CD8-positive, alpha-beta memory T cell (primary cell): ENCODE results near the gene LIFR. TPM values are rescaled to one million over a fixed set of nuclear protein-coding genes. Genes with fewer than 3 reads are reported as not detected.

ENCODE experiments used
- CTCF ChIA-PET: fragments of 350-600 bp; sonication (Branson Sonifier 250); formaldehyde crosslinking; loops from one replicate; lab custom pipeline; 2021; ENCODE audit warnings: antibody characterized with exemption; lab: Charles Lee
- POLR2A ChIA-PET: fragments of 350-600 bp; sonication (Branson Sonifier 250); formaldehyde crosslinking; loops from one replicate; lab custom pipeline; 2021; ENCODE audit warnings: antibody characterized with exemption; lab: Charles Lee
- DNase-seq, 5 donors: peaks; one replicate each; pipeline versions ENCODE4 v3.0.0 to v3.0.0-alpha.2; 2020 to 2022; ENCODE audit warnings: mixed read lengths in 1 of 5
- H3K27ac ChIP-seq: one replicate; pipeline ENCODE4 v1.7.0; 2013; ENCODE audit warnings: low read depth, mild to moderate bottlenecking, low read length, moderate library complexity
- H3K27me3 ChIP-seq: 2 replicates; pipeline ENCODE4 v1.7.0; 2013; ENCODE audit warnings: low read length, mild to moderate bottlenecking; ENCODE audit not compliant: insufficient read depth, poor library complexity, severe bottlenecking
- H3K36me3 ChIP-seq: 2 replicates; pipeline ENCODE4 v1.7.0; 2013; ENCODE audit warnings: mild to moderate bottlenecking, low read length, moderate library complexity; ENCODE audit not compliant: insufficient read depth
- H3K4me1 ChIP-seq: 2 replicates; pipeline ENCODE4 v1.7.0; 2013; ENCODE audit warnings: mild to moderate bottlenecking, low read length, moderate library complexity; ENCODE audit not compliant: insufficient read depth
- H3K4me3 ChIP-seq: 2 replicates; pipeline ENCODE4 v1.7.0; 2013; ENCODE audit warnings: mild to moderate bottlenecking, low read length
- H3K9me3 ChIP-seq: 2 replicates; pipeline ENCODE4 v1.7.0; 2013; ENCODE audit warnings: mild to moderate bottlenecking, low read length
- H3K27ac Mint-ChIP-seq, 8 donors: one replicate each; pipeline ENCODE4 v1.8.0; 2020 to 2021; ENCODE audit warnings: mixed read lengths in 8 of 8, mild to moderate bottlenecking in 6 of 8, inconsistent platforms in 3 of 8, moderate library complexity in 3 of 8
- H3K27me3 Mint-ChIP-seq, 2 donors: one replicate each; pipeline ENCODE4 v1.8.0; 2020 to 2021; ENCODE audit warnings: mixed read lengths in 2 of 2, mild to moderate bottlenecking in 1 of 2, moderate library complexity in 1 of 2
- H3K36me3 Mint-ChIP-seq, 3 donors: one replicate each; pipeline ENCODE4 v1.8.0; 2020 to 2021; ENCODE audit warnings: mixed read lengths in 3 of 3, inconsistent platforms in 1 of 3, mild to moderate bottlenecking in 1 of 3
- H3K4me1 Mint-ChIP-seq, 3 donors: one replicate each; pipeline ENCODE4 v1.8.0; 2020 to 2021; ENCODE audit warnings: mixed read lengths in 3 of 3, inconsistent platforms in 1 of 3, mild to moderate bottlenecking in 1 of 3
- H3K4me3 Mint-ChIP-seq, 7 donors: one replicate each; pipeline ENCODE4 v1.8.0; 2020 to 2021; ENCODE audit warnings: mixed read lengths in 7 of 7, mild to moderate bottlenecking in 6 of 7, moderate library complexity in 4 of 7, inconsistent platforms in 2 of 7
- H3K9me3 Mint-ChIP-seq, 5 donors: one replicate each; pipeline ENCODE4 v1.8.0; 2020 to 2022; ENCODE audit warnings: mixed read lengths in 5 of 5, mild to moderate bottlenecking in 3 of 5, moderate library complexity in 2 of 5, inconsistent platforms in 1 of 5
- polyA plus RNA-seq: library from polyadenylated mRNA; unstranded; fragments of 300-500 nt; fragmentation: Illumina TruSeq; gene quantifications from one replicate; pipeline ENCODE4 v1.2.3, GENCODE V29; 2021
- total RNA-seq, 2 experiments: library from RNA; stranded (reverse); gene quantifications; one replicate each; pipeline ENCODE4 v1.2.3, GENCODE V29; 2021

The LIFR gene
- total and polyA plus RNA-seq, 3 experiments from 2014 or later: not detected

- Mint-ChIP-seq H3K4me3 (no peak overlapping the region), H3K27ac (no peak overlapping the region), H3K27me3 (peaks cover 23 to 63% of the 10 kb centered on the region in 2 donors), H3K36me3 (no peaks in the 10 kb centered on the region), H3K9me3 (no peaks in the 10 kb centered on the region), H3K4me1 (peaks cover 0 to 3% (median 2%) of the 10 kb centered on the region in 3 donors)
- no peak for DNase-seq
- POLR2A ChIA-PET: no interaction called here
- CTCF ChIA-PET: no interaction called here
- no peaks in the 10 kb centered on the region for H3K9me3 ChIP-seq
- no peak overlapping the region for H3K4me3 ChIP-seq
- no peak overlapping the region for H3K27ac ChIP-seq
- no peaks in the 10 kb centered on the region for H3K36me3 ChIP-seq
- no peaks in the 10 kb centered on the region for H3K4me1 ChIP-seq
- H3K27me3 ChIP-seq: peaks cover 18% of the 10 kb centered on the region
Observed at GRCh38 chr5:38445374-38446028, 110.9 kb downstream of the LIFR start.

DNA sequence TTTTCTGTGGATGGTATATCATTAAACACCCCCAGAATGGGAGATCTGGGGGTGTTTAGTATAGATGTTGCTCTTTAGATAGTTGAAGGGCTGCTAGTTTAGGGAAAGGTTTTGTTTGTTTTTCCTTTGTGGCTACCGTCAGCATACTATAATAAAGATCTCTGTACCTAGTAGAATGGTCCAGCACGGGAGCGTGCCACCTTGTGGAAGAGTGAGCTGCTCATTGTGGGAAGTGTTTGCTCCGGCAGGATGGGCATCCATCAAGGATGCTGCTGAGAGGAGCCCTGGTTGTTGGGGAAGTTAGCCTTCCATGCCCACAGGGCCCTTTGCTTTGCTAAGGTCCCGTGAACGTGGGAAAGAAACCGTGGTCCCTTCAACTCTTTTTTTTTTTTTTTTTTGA is 113.1 kb downstream of the LIFR start:
- Histone ChIP-seq H3K27me3 (no peaks in the 10 kb centered on the region), H3K36me3 (no peaks in the 10 kb centered on the region)
- POLR2A ChIA-PET: no interaction called here

DNA sequence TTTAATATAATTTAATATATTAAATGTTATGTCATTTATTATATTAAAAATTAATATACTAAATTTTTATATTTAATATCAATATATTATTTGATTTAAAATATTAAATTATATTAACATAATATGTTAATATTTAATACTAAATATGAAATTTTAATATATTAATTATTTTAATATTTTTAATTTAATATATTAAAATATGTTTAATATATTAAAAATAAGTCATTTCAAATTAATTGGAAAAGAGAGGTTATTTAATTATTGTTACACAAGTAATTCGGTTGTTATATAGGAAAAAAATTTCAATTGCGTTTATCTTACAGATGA is 114.2 kb downstream of the LIFR start:
- no peaks in the 10 kb centered on the region for H3K9me3 Mint-ChIP-seq
- DNase-seq: no peak
- POLR2A ChIA-PET: interaction anchor here (0.7 kb wide), 1 partner anchor 11 kb away, joined by 4 read pairs; no protein-coding TSS in a partner anchor
- H3K4me3 Mint-ChIP-seq: no peak overlapping the region
- CTCF ChIA-PET: interaction anchor here (0.6 to 4.1 kb wide), 39 partner anchors 9 to 1611 kb away, joined by 3 to 49 read pairs (median 4); no protein-coding TSS in a partner anchor
- no peaks in the 10 kb centered on the region for H3K27me3 ChIP-seq
- no peak overlapping the region for H3K4me3 ChIP-seq
- H3K9me3 ChIP-seq: no peaks in the 10 kb centered on the region
- no peaks in the 10 kb centered on the region for H3K36me3 ChIP-seq
- H3K4me1 Mint-ChIP-seq: peaks cover 0 to 3% (median 2%) of the 10 kb centered on the region in 3 donors
- H3K27ac ChIP-seq: no peak overlapping the region
- no peak overlapping the region for H3K27ac Mint-ChIP-seq
- H3K27me3 Mint-ChIP-seq: peaks cover 7 to 42% of the 10 kb centered on the region in 2 donors
- H3K36me3 Mint-ChIP-seq: no peaks in the 10 kb centered on the region
- no peaks in the 10 kb centered on the region for H3K4me1 ChIP-seq

More for the DNA sequence above, 113.1 kb downstream of the LIFR start:
- Mint-ChIP-seq H3K27me3 (peaks cover 13 to 50% of the 10 kb centered on the region in 2 donors), H3K4me1 (peaks cover 0 to 3% (median 2%) of the 10 kb centered on the region in 3 donors), H3K4me3 (no peak overlapping the region), H3K27ac (no peak overlapping the region), H3K36me3 (no peaks in the 10 kb centered on the region), H3K9me3 (no peaks in the 10 kb centered on the region)
- CTCF ChIA-PET: no interaction called here
- Histone ChIP-seq H3K4me1 (no peaks in the 10 kb centered on the region), H3K9me3 (no peaks in the 10 kb centered on the region), H3K4me3 (no peak overlapping the region), H3K27ac (no peak overlapping the region)
- no peak for DNase-seq

- no peaks in the 10 kb centered on the region for H3K27me3 ChIP-seq
- POLR2A ChIA-PET: interaction anchor here (0.7 kb wide), 1 partner anchor 12 kb away, joined by 4 read pairs; no protein-coding TSS in a partner anchor
Observed at GRCh38 chr5:38441453-38442246, 114.8 kb downstream of the LIFR start.

DNA sequence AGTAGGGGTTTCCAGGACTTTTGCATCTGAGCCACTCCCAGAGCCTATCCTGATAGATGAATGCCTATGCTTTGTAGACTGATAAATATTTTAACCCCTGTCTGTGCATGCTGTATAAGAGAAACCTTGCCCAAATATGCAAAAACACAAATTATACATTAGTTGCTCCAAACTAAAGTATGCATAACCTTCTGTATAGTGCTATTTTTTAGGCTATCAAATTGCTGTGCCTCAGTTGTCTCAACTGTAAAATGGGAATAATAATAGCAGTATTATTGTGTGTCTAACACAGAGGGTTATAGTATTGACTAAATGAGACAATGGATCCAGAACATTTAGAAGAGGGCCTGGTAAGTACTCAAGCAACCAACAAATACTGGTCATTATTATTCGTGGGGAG is 117.7 kb downstream of the LIFR start:
- Histone ChIP-seq H3K9me3 (no peaks in the 10 kb centered on the region), H3K27ac (no peak overlapping the region), H3K27me3 (no peaks in the 10 kb centered on the region), H3K36me3 (no peaks in the 10 kb centered on the region), H3K4me1 (no peaks in the 10 kb centered on the region), H3K4me3 (no peak overlapping the region)
- Mint-ChIP-seq H3K4me1 (peaks cover 0 to 3% (median 2%) of the 10 kb centered on the region in 3 donors), H3K36me3 (no peaks in the 10 kb centered on the region), H3K9me3 (no peaks in the 10 kb centered on the region), H3K27me3 (peaks cover 5 to 45% of the 10 kb centered on the region in 2 donors), H3K27ac (no peak overlapping the region), H3K4me3 (no peak overlapping the region)
- ChIA-PET CTCF (no interaction called here), POLR2A (no interaction called here)
- no peak for DNase-seq

More at GRCh38 chr5:38441453-38442246, 114.8 kb downstream of the LIFR start:
- no peak overlapping the region for H3K4me3 Mint-ChIP-seq
- peaks cover 7 to 42% of the 10 kb centered on the region in 2 donors for H3K27me3 Mint-ChIP-seq
- H3K27ac Mint-ChIP-seq: no peak overlapping the region
- DNase-seq: peak; percentile 62 to 82 (median 66)
- Histone ChIP-seq H3K36me3 (no peaks in the 10 kb centered on the region), H3K9me3 (no peaks in the 10 kb centered on the region), H3K4me3 (no peak overlapping the region), H3K4me1 (no peaks in the 10 kb centered on the region), H3K27ac (no peak overlapping the region)
- H3K4me1 Mint-ChIP-seq: peaks cover 0 to 3% (median 2%) of the 10 kb centered on the region in 3 donors
- H3K36me3 Mint-ChIP-seq: no peaks in the 10 kb centered on the region
- H3K9me3 Mint-ChIP-seq: no peaks in the 10 kb centered on the region
- CTCF ChIA-PET: interaction anchor here (0.6 to 4.1 kb wide), 42 partner anchors 9 to 1612 kb away, joined by 3 to 49 read pairs (median 3); no protein-coding TSS in a partner anchor

- H3K9me3 ChIP-seq: no peaks in the 10 kb centered on the region
Observed at GRCh38 chr5:38434966-38435705, 121.3 kb downstream of the LIFR start.

DNA sequence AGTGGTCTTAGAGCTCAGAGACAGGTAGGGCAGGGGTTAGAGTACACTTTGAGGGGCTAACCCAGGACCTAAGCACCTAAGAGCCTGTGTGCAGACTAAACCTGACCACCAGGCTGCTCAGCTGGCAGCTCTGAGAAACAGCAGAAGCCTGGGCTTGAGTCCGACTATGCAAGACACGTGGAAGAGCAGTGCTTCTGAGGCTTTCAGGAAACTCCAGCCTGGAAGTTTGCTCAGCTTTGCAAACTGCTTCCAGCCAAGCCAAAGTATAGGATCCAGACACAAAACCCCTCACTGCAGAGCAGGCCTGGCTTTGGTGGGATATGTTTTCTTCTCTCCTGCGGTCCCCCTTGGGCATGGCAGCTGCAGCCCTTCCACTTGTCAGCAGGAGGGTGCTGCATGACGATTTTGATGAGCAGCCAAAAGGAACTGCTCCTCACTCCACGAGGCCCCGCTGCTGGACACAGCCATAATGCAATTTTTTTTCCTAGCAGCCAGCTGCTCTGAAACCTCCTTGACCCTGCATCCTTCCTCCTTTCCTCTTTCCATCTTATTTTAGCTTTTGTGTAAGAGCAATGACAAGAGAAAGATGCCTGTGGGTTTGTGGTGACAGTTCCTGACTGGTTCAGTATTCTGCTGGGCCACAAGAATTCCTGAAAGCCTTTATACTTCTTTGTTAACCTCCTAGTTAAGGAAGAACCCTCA is 123.1 kb downstream of the LIFR start:
- Mint-ChIP-seq H3K4me3 (no peak overlapping the region), H3K27ac (peak overlapping the region in 1 of 8 donors; percentile 60), H3K27me3 (peaks cover 11 to 48% of the 10 kb centered on the region in 2 donors), H3K36me3 (no peaks in the 10 kb centered on the region), H3K4me1 (no peaks in the 10 kb centered on the region), H3K9me3 (no peaks in the 10 kb centered on the region)
- no peaks in the 10 kb centered on the region for H3K9me3 ChIP-seq
- no peaks in the 10 kb centered on the region for H3K4me1 ChIP-seq
- no peak for DNase-seq
- ChIA-PET CTCF (interaction anchor here (1.8 kb wide), 1 partner anchor 9 kb away, joined by 18 read pairs; no protein-coding TSS in a partner anchor), POLR2A (no interaction called here)
- H3K4me3 ChIP-seq: no peak overlapping the region
- no peaks in the 10 kb centered on the region for H3K27me3 ChIP-seq
- H3K36me3 ChIP-seq: no peaks in the 10 kb centered on the region
- no peak overlapping the region for H3K27ac ChIP-seq

More at GRCh38 chr5:38434966-38435705, 121.3 kb downstream of the LIFR start:
- H3K9me3 Mint-ChIP-seq: no peaks in the 10 kb centered on the region
- no peaks in the 10 kb centered on the region for H3K4me1 Mint-ChIP-seq
- POLR2A ChIA-PET: no interaction called here
- H3K27ac Mint-ChIP-seq: no peak overlapping the region
- CTCF ChIA-PET: no interaction called here
- H3K4me3 Mint-ChIP-seq: no peak overlapping the region
- no peaks in the 10 kb centered on the region for H3K4me1 ChIP-seq
- H3K36me3 ChIP-seq: no peaks in the 10 kb centered on the region
- H3K36me3 Mint-ChIP-seq: no peaks in the 10 kb centered on the region
- no peak for DNase-seq
- H3K27me3 Mint-ChIP-seq: peaks cover 9 to 45% of the 10 kb centered on the region in 2 donors
- no peak overlapping the region for H3K4me3 ChIP-seq
- no peak overlapping the region for H3K27ac ChIP-seq
- no peaks in the 10 kb centered on the region for H3K27me3 ChIP-seq
